ENCODE data around the gene NPHP4.

The NPHP4 gene

DNA sequence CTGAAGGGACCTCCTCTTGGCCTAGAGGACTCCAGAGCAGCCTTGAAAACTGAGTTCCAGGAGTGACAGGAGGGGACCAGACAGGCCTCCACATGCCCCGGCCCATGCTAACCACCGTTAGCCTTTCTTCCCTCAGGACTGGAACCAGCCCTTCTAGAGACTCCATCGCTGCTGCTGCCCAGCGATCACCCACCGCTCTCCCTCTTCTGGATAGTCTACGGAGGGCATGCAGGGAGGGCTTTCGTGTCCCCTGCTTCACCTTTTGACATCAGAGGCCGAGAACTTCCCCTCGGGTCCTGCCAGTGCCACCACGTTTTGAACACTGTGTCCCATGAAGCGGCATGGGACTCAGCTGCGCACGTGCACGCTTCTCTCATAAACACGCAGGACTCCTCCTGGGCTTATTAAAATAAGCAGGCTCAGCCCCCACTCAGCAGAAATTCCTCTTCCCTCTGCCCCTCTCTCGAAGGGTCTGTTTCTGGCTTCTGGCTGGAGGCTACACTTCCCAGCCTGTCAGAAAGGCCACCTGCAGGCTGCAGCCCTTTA, 26.6 kb downstream of the NPHP4 start:
- DNase-seq (ENCODE audit: low spot score in 2 of 2): no peak
- H3K9me3 Mint-ChIP-seq: no peaks in the 10 kb centered on the region

DNA sequence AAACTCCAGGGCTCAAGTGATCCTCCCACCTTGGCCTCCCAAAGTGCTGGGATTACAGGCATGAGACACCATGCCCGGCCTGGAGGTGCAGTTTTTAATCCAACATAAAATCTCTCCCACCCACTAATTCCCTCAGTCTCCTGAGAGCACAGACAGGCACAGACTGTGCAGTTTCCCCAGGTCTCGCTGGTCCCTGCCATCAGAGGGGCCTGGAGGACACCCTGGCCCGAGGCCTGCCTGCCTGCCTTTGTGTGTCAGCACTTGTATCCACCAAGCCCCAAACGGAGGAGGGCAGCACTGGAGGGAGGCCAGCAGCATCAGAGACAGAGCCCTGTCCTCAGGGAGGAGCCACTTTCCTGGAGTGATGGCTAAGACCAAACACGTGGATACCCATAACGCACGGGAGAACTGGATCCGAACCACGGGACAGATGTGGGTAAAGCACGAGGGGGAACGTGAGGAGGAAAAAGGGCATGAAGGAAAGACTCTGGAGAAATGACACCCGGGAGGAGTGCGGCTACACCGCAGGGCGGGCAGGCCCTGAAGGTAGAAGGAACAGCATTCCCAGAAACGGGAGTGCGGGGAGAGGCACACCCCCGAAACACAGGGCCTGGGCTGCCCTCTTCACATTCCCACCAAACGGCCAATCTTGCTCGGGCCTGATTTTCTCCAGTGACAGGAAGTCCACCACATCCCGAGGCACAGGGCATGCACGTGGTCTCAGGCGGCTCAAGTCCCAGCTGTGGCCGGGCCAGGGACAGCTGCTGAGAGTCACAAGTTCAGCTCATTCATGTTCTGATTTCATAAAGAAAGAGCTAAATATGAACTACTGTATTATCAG, 29.7 kb downstream of the NPHP4 start:
- Mint-ChIP-seq H3K9me3 (no peaks in the 10 kb centered on the region), H3K36me3 (peaks cover 37% of the 10 kb centered on the region), H3K4me1 (no peaks in the 10 kb centered on the region), H3K27ac (no peak overlapping the region), H3K4me3 (no peak overlapping the region)
- no peak for DNase-seq (ENCODE audit: low spot score in 2 of 2)
- no peak for ATAC-seq

More for the DNA sequence above, 26.6 kb downstream of the NPHP4 start:
- H3K36me3 Mint-ChIP-seq: peaks cover 20% of the 10 kb centered on the region
- no peak overlapping the region for H3K4me3 Mint-ChIP-seq
- ATAC-seq: no peak
- H3K4me1 Mint-ChIP-seq: no peaks in the 10 kb centered on the region
- H3K27ac Mint-ChIP-seq: no peak overlapping the region

DNA sequence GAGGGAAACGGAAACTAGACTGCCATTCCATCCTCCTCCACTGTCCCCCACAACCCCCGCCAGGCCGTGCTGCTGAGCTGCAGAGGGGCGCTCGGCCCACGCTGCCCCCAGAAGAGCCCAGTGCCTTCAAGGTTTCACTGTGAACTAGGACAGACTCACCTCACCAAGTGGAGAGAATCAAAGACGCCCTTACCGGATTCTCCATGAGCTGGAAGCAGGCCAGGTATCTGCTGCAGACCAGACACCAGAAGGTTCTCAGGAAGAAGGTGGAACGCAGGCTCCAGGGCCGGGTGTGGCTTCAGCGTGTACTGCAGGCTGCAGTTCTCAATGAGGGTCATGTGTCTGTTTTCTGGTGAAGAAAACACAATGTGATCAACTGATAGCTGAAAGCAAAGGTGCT, 30.6 kb downstream of the NPHP4 start:
- no peak for ATAC-seq
- H3K36me3 Mint-ChIP-seq: peaks cover 42% of the 10 kb centered on the region
- no peaks in the 10 kb centered on the region for H3K9me3 Mint-ChIP-seq
- no peak for DNase-seq (ENCODE audit: low spot score in 2 of 2)
- H3K4me1 Mint-ChIP-seq: no peaks in the 10 kb centered on the region
- peak overlapping the region; percentile 60 for H3K27ac Mint-ChIP-seq
- H3K4me3 Mint-ChIP-seq: no peak overlapping the region

DNA sequence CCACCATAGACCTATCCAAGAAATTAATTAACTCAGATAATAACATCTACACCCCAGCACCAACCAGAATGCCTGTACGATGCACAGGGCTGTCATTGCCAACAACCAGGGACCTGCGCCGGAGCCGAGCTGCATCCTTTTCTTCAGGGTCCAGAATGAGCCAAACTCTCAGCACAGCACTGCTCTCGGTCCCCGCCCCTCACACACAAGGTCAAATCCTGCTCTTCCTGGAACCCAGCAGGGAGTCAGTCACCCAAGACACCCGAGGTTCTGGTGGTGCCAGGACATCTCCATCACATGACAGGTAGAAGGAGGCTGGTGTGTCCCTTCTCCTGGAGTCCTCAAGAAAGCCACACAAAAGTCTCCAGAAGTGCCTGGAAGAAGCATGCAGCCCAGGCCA, 31.9 kb downstream of the NPHP4 start:
- peaks cover 12% of the 10 kb centered on the region for H3K4me1 Mint-ChIP-seq
- ATAC-seq (no peak), DNase-seq (ENCODE audit: low spot score in 2 of 2) (no peak)
- H3K27ac Mint-ChIP-seq: peak overlapping the region; percentile 60
- no peak overlapping the region for H3K4me3 Mint-ChIP-seq
- H3K36me3 Mint-ChIP-seq: peaks cover 32% of the 10 kb centered on the region
- H3K9me3 Mint-ChIP-seq: no peaks in the 10 kb centered on the region

DNA sequence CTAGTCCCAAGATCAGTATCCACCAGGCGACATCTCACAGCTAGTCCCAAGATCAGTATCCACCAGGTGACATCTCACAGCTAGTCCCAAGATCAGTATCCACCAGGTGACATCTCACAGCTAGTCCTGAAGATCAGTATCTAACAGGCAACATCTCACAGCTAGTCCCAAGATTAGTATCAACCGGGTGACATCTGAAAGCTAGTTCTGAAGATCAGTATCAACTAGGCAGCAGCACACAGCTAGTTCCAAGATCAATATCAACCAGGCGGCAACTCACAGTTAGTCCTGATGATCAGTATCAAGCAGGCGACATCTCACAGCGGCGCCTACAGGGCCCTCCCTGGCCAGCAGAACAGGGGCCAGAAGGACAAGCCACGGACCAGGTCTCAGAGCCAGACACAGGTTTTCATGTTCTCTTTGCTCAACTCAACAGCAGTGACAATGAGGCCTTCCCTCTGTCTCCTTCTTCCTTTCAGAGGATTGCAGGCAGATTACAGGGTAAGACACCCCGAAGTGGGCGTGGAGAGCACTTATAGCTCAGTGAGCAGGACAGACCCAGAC, 32.5 kb downstream of the NPHP4 start:
- no peak for ATAC-seq
- Mint-ChIP-seq H3K36me3 (peaks cover 33% of the 10 kb centered on the region), H3K4me1 (peaks cover 18% of the 10 kb centered on the region), H3K9me3 (no peaks in the 10 kb centered on the region), H3K4me3 (no peak overlapping the region), H3K27ac (peak overlapping the region; percentile 48)
- no peak for DNase-seq (ENCODE audit: low spot score in 2 of 2)

DNA sequence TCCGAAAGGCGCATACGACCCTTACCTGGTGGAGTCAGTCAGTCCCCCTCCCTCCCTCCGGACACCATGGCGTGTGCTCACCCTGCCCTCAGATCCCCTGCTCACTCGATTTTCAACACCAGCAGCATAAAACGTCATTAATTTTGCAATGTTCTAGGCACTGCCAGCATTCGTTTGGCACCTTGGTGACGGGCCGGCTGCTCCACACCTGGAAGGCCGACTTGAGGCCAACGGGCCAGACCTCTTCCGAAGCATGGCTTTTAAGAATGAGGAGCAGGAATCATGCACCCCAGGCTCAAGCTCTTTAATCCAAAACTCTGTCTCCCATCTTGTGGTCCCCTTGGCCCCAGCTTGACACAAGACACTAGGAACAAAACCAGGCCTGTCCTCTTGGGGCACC, 33.1 kb downstream of the NPHP4 start:
- no peak for DNase-seq (ENCODE audit: low spot score in 2 of 2)
- Mint-ChIP-seq H3K4me1 (peaks cover 23% of the 10 kb centered on the region), H3K9me3 (no peaks in the 10 kb centered on the region), H3K36me3 (peaks cover 39% of the 10 kb centered on the region), H3K4me3 (no peak overlapping the region), H3K27ac (peak overlapping the region; percentile 48)
- ATAC-seq: no peak

DNA sequence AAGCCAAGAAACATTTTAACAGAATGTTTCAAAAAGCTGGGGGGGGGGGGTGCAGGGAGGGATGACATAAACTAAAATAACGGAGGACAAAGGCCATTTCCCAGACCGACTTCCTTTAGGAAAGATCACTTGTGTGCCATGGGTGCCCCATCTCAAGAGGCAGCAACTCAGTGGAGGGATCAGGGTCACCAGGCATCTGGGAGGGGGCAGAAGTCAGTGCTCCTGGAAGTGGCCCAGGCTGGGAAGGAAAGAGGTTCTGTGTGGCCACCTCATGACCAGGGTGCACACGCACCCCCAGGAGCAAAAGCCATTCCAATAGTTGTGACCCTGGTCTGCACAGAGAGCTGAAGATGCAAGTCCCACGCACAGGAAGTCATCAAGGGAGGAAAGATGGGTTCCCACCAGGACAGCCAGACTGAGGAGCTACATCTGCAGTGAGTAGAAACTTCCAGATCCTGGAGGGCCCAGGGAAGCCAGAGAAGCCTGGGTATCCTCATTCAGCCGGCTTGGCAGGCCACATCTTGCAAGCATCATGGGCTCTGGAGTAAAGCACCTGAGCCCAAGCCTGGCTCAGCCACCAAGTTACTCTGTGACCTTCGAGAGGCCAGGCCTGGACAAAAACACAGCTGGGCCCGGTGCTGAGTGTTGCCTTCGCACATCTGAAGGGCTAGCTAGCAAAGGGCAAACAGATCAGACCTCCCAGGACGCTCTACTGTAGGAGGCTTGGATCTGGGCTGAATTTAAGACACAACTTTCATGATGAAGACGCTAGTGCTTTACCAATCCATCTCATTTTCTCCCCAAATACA, 36.0 kb downstream of the NPHP4 start:
- Mint-ChIP-seq H3K4me1 (peaks cover 23% of the 10 kb centered on the region), H3K4me3 (no peak overlapping the region), H3K27ac (peak overlapping the region; percentile 30), H3K9me3 (no peaks in the 10 kb centered on the region), H3K36me3 (peaks cover 39% of the 10 kb centered on the region)
- DNase-seq (ENCODE audit: low spot score in 2 of 2) (peak in 1 of 2 donors; percentile 62), ATAC-seq (no peak)

DNA sequence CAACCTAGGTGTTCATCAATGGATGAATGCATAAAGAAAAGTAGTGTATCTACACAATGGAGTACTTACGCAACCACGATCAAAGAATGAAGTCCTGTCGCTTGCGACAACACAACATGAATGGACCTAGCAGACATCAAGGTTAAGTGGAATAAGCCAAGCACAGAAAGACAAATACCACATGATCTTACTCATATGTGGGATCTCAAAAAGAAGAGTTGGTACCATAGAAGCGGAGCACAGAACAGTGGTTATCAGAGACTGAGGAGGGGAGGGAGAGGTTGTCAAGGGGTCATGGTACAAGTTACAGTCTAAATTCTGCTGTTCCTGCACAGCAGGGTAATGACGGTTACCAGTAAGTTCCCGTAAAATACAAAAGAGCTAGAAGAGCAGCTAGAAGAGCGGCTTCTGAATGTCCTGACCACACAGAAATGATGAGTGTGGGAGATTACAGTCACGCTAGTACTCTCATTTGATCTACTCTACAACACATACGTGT, 36.7 kb downstream of the NPHP4 start:
- Mint-ChIP-seq H3K4me1 (peaks cover 23% of the 10 kb centered on the region), H3K27ac (no peak overlapping the region), H3K36me3 (peaks cover 36% of the 10 kb centered on the region), H3K4me3 (peak overlapping the region; percentile 14), H3K9me3 (no peaks in the 10 kb centered on the region)
- DNase-seq (ENCODE audit: low spot score in 2 of 2) (peak in 1 of 2 donors; percentile 59), ATAC-seq (peak; percentile 87)

DNA sequence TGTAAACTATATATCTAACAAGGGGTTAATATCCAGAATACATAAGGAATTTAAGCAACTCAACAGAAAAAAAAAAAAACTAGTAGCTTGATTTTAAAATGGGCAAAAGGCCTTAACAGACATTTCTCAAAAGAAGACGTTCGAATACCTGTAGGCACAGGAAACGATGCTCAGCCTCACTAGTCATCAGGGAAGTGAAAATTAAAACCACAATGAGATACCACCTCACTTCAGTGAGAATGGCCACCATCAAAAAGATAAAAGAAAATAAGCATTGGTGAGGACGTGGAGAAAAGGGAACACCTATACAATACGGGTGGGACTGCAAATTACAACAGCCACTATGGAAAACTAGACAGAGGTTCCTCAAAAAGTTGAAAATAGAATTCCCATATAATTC, 37.3 kb downstream of the NPHP4 start:
- Mint-ChIP-seq H3K9me3 (no peaks in the 10 kb centered on the region), H3K36me3 (peaks cover 34% of the 10 kb centered on the region), H3K27ac (no peak overlapping the region), H3K4me1 (peaks cover 23% of the 10 kb centered on the region), H3K4me3 (peak overlapping the region; percentile 14)
- peak; percentile 78 for ATAC-seq
- no peak for DNase-seq (ENCODE audit: low spot score in 2 of 2)

DNA sequence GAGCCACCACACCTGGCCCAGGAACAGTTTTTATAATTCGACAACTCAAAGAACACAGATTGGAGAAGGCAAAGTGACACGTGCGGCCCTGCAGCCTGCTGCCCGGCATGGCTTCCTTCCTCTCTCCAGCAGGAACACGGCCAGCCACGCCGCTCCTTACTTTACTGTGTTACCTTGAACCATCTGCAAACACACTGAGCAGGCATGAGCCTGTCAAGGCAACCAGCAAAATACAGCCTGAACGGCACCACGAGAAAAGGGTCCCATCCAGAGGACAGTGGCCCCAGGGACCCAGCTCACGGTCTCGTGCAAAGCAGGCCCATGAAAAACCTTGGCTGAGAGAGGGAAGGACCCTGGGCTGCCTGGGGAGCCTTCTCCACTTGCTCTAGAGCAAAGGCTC, 38.8 kb downstream of the NPHP4 start:
- peaks cover 23% of the 10 kb centered on the region for H3K4me1 Mint-ChIP-seq
- no peak overlapping the region for H3K4me3 Mint-ChIP-seq
- peaks cover 25% of the 10 kb centered on the region for H3K36me3 Mint-ChIP-seq
- no peak for DNase-seq (ENCODE audit: low spot score in 2 of 2)
- no peak overlapping the region for H3K27ac Mint-ChIP-seq
- no peak for ATAC-seq
- H3K9me3 Mint-ChIP-seq: no peaks in the 10 kb centered on the region

DNA sequence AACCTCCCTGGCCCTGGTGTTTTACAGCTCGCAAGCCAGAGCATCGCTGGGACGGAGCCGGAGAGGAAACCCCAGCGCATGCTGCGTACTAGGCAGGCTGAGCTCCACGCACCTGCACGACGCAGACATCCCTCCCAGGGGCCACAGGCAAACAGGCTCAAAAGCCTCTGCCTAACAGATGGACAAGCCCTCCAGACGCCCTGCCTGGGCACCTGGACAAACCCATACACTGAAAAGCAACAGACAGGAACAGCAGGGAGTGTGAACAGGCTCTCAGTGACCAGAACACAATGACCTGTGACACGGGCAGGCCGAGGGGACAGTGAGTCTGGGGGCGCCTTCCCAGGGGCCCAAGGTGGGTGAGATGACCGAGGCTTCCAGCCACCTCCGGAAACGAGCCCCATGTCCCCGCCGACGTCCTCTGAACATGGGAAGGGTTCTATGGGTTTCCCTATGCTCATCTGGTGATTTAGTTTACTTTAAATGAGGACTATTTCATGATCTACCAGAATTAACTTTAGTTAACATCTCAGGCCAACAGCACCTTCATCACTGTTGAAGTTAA, 40.3 kb downstream of the NPHP4 start:
- no peaks in the 10 kb centered on the region for H3K9me3 Mint-ChIP-seq
- DNase-seq (ENCODE audit: low spot score in 2 of 2) (no peak), ATAC-seq (no peak)
- peaks cover 23% of the 10 kb centered on the region for H3K4me1 Mint-ChIP-seq
- H3K27ac Mint-ChIP-seq: no peak overlapping the region
- H3K4me3 Mint-ChIP-seq: no peak overlapping the region
- peaks cover 20% of the 10 kb centered on the region for H3K36me3 Mint-ChIP-seq

DNA sequence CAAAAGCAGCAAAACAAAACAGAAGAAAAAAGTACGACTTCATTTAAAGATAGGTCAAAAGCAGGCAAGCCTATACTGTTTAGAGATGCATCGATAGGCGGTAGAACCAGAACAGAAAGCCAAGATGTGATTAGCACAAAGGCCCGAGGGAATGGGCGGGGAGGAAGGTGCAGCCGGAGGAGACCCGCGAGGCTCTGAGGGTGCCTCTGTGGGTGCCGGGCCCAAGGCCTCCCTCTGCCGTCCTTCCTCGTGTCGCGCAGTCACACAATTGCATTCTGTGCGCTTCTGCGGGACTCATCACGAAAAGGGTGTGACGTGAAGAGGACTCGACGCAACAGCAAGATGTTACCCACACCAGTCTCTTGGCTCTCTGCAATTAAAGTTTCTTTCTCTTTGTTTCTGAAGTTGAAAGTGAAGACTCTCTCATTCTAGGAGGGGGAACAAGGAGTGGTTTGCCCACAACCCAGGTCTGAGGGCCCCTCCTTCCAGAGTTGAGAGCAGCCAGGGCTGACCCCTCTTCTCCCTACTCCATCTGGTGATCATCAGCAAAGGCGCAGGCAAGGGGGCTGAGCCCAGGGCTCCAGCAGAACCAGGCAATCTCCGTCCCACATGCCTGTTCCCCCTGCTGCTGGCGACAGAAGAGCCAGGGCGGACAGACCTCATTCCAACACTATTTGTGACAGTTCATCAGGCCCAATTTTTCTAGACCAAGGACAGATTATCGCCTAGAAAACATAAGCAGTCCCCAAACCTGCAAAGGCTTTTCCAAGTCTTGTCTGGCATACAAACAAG, 41.0 kb downstream of the NPHP4 start:
- H3K4me1 Mint-ChIP-seq: peaks cover 20% of the 10 kb centered on the region
- no peak overlapping the region for H3K4me3 Mint-ChIP-seq
- peaks cover 24% of the 10 kb centered on the region for H3K36me3 Mint-ChIP-seq
- ATAC-seq (no peak), DNase-seq (ENCODE audit: low spot score in 2 of 2) (no peak)
- H3K27ac Mint-ChIP-seq: no peak overlapping the region
- H3K9me3 Mint-ChIP-seq: no peaks in the 10 kb centered on the region

DNA sequence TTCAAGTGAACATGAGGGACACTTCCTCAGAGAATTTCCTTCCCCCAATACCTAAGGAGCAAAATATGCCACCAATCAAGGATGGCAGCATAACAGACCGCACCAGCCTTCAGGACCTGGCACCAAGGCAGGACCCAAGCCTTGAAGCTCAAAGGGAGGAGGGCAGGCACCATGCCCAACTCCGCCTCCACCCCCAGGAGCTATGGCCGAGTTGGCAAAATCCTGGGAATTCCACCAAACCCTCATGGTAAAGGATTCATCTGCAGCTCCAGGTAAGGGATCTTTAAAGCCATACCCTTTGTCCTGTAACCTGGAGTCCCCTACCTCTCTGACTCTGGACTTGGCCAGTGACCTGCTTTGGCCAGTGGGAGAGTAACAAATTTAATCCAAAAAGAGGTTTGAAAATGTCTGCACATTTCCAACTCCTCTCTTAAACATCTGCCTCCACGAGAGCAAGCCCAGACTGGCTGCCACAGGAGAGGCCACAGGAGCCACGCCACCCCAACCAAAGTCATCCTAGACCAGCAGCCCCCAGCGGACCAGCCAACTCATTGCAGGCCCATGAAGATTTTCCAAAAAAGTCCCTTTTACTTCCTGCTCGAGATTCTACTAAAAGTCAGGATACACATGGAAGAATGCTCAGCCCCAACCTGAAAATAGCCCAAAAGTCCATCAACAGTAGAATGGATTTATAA, 41.9 kb downstream of the NPHP4 start:
- DNase-seq (ENCODE audit: low spot score in 2 of 2): no peak
- Mint-ChIP-seq H3K4me1 (peaks cover 12% of the 10 kb centered on the region), H3K27ac (no peak overlapping the region), H3K9me3 (no peaks in the 10 kb centered on the region), H3K4me3 (no peak overlapping the region), H3K36me3 (peaks cover 30% of the 10 kb centered on the region)
- no peak for ATAC-seq

DNA sequence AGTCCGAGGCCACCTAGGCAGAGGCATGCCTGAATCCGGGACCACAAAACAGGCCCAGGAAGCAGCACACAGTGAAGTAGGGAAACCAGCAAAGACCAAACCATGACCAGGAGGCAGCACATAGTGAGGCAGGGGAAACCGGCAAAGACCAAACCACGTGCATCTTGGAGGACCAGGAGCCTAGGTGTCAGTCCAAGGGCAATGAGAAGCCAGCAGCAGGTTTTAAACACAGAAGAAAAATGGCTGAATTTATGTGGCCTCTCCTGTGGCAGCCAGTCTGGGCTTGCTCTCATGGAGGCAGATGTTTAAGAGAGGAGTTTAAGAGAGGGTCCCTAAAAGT, 42.5 kb downstream of the NPHP4 start:
- ATAC-seq: no peak
- no peak overlapping the region for H3K27ac Mint-ChIP-seq
- peaks cover 5% of the 10 kb centered on the region for H3K4me1 Mint-ChIP-seq
- no peak overlapping the region for H3K4me3 Mint-ChIP-seq
- peaks cover 30% of the 10 kb centered on the region for H3K36me3 Mint-ChIP-seq
- DNase-seq (ENCODE audit: low spot score in 2 of 2): no peak
- H3K9me3 Mint-ChIP-seq: no peaks in the 10 kb centered on the region

All from stimulated activated effector memory CD8-positive, alpha-beta T cell treated with anti-CD3 and anti-CD28 coated beads, Interleukin-12 subunit alpha, Interleukin-12 subunit beta, amount 100 ng/mL, for 72 hours (primary cell).